HG02610 (cell line): Measurements from ENCODE around the gene C11orf24.

Experiments
- ATAC-seq: cut with Tn5 transposase; IDR thresholded peaks from one replicate; pipeline ENCODE4 v1.9.1; 2021; ENCODE audit warnings: mild to moderate bottlenecking, moderate library complexity; ENCODE audit not compliant: unreplicated experiment

Gene C11orf24

GRCh38 chr11:68212421-68213134 is 59.2 kb downstream of the C11orf24 start:
- peak; percentile 50 for ATAC-seq

- ATAC-seq, result no peak
Measured at GRCh38 chr11:68211546-68211945, 60.2 kb downstream of the C11orf24 start.
